HEK293 (cell line): ENCODE results near the gene VTN.

Experiments
- CTCF ChIA-PET: fragments of 350-600 bp; formaldehyde crosslinking; extraction: SDS; loops from one replicate; lab custom pipeline; 2021; ENCODE audit warnings: antibody characterized with exemption; lab: Yijun Ruan, JAX
- POLR2A ChIA-PET: fragments of 300-600 bp; formaldehyde crosslinking; extraction: SDS; loops from one replicate; lab custom pipeline; 2020; ENCODE audit warnings: antibody characterized with exemption, inconsistent platforms; lab: Yijun Ruan, JAX
- H3K27ac ChIP-seq: fragments of 200-500 bp; sonication (Bioruptor generic); 2 replicates; pipeline ENCODE4 v1.5.1; 2014; ENCODE audit warnings: low read depth, low read length, control low read depth, inconsistent platforms; ENCODE audit errors: extremely low read depth
- H3K36me3 ChIP-seq, 2 experiments: fragments of 200-500 bp in 1 of 2; sonication (Bioruptor generic) in 1 of 2; 1 replicate in 1 of 2; 2 replicates in 1 of 2; pipeline ENCODE4 v1.5.1; 2014 to 2017; ENCODE audit warnings: inconsistent platforms in 2 of 2, low read length in 2 of 2; ENCODE audit not compliant: control insufficient read depth in 2 of 2, insufficient read depth in 1 of 2
- H3K4me1 ChIP-seq: fragments of 200-500 bp; sonication (Bioruptor generic); 2 replicates; pipeline ENCODE4 v1.5.1; 2014; ENCODE audit warnings: mild to moderate bottlenecking, low read length, inconsistent platforms; ENCODE audit not compliant: control insufficient read depth, insufficient read depth
- H3K4me3 ChIP-seq: 2 replicates; pipeline ENCODE4 v1.5.1; 2011; ENCODE audit warnings: low read depth, mild to moderate bottlenecking, control low read depth, low read length, moderate library complexity
- H3K9me3 ChIP-seq: fragments of 200-500 bp; sonication (Bioruptor generic); 2 replicates; pipeline ENCODE4 v1.5.1; 2014; ENCODE audit warnings: low read depth, low read length, inconsistent platforms; ENCODE audit not compliant: control insufficient read depth, insufficient read depth
- HOXD13 ChIP-seq: sonication (generic); formaldehyde crosslinking; IDR thresholded peaks from 2 replicates; pipeline ENCODE4 v1.8.0; 2022; ENCODE audit warnings: missing genetic modification reagents, borderline replicate concordance
- KLF1 ChIP-seq: fragments of 450-650 bp; formaldehyde crosslinking; IDR thresholded peaks from 2 replicates; pipeline ENCODE4 v1.5.1; 2016; ENCODE audit warnings: missing biosample characterization, missing genetic modification characterization
- KLF16 ChIP-seq: fragments of 450-650 bp; formaldehyde crosslinking; IDR thresholded peaks from 2 replicates; pipeline ENCODE4 v1.5.1; 2017; ENCODE audit warnings: missing biosample characterization, missing genetic modification characterization
- TRIM28 ChIP-seq: IDR thresholded peaks from 2 replicates; pipeline ENCODE4 v1.6.1; 2011; ENCODE audit warnings: low read length, control low read depth, borderline replicate concordance
- ZNF10 ChIP-seq: fragments of 450-650 bp; formaldehyde crosslinking; IDR thresholded peaks from 2 replicates; pipeline ENCODE4 v1.5.1; 2017; ENCODE audit warnings: missing biosample characterization, missing genetic modification characterization
- ZNF121 ChIP-seq: fragments of 450-650 bp; formaldehyde crosslinking; IDR thresholded peaks from 2 replicates; pipeline ENCODE4 v1.5.1; 2016; ENCODE audit warnings: missing biosample characterization, missing genetic modification characterization
- ZNF2 ChIP-seq: fragments of 450-650 bp; formaldehyde crosslinking; IDR thresholded peaks from 2 replicates; pipeline ENCODE4 v1.5.1; 2016; ENCODE audit warnings: missing biosample characterization, missing genetic modification characterization
- ZNF555 ChIP-seq: fragments of 450-650 bp; formaldehyde crosslinking; conservative IDR thresholded peaks from 2 replicates; pipeline ENCODE4 v1.5.1; 2017; ENCODE audit warnings: missing biosample characterization, mild to moderate bottlenecking, missing genetic modification characterization, inconsistent platforms
- ZNF747 ChIP-seq: fragments of 450-650 bp; formaldehyde crosslinking; IDR thresholded peaks from 2 replicates; pipeline ENCODE4 v1.5.1; 2016; ENCODE audit warnings: missing biosample characterization, missing genetic modification characterization
- ZSCAN30 ChIP-seq: fragments of 450-650 bp; IDR thresholded peaks from 2 replicates; pipeline ENCODE4 v1.5.1; 2018; ENCODE audit warnings: missing biosample characterization, mild to moderate bottlenecking, missing genetic modification characterization, moderate library complexity
- TF ChIP-seq, protein P1 (sequence below): fragments of 450-650 bp; formaldehyde crosslinking; IDR thresholded peaks from 2 replicates; pipeline ENCODE4 v1.5.1; 2016; ENCODE audit warnings: missing biosample characterization, missing genetic modification characterization, low read depth
- TF ChIP-seq, protein P2 (sequence below): fragments of 450-650 bp; formaldehyde crosslinking; IDR thresholded peaks from 2 replicates; pipeline ENCODE4 v1.5.1; 2017; ENCODE audit warnings: missing biosample characterization, mild to moderate bottlenecking, missing genetic modification characterization, moderate library complexity

The VTN gene

GRCh38 chr17:28367641-28368305, 2.3 kb downstream of the VTN start:
- no peaks in the 10 kb centered on the region for H3K9me3 ChIP-seq
- ChIA-PET POLR2A (interaction anchor here (0.7 to 7.1 kb wide), 3 partner anchors 9 to 49 kb away, joined by 3 to 66 read pairs (median 14); partner anchors contain the start of genes IFT20, POLDIP2 and TNFAIP1), CTCF (interaction anchor here (0.7 to 1.3 kb wide), 2 partner anchors 10 to 120 kb away, joined by 3 to 10 read pairs; partner anchors contain the start of gene POLDIP2)
- TF ChIP-seq, protein P1, sequence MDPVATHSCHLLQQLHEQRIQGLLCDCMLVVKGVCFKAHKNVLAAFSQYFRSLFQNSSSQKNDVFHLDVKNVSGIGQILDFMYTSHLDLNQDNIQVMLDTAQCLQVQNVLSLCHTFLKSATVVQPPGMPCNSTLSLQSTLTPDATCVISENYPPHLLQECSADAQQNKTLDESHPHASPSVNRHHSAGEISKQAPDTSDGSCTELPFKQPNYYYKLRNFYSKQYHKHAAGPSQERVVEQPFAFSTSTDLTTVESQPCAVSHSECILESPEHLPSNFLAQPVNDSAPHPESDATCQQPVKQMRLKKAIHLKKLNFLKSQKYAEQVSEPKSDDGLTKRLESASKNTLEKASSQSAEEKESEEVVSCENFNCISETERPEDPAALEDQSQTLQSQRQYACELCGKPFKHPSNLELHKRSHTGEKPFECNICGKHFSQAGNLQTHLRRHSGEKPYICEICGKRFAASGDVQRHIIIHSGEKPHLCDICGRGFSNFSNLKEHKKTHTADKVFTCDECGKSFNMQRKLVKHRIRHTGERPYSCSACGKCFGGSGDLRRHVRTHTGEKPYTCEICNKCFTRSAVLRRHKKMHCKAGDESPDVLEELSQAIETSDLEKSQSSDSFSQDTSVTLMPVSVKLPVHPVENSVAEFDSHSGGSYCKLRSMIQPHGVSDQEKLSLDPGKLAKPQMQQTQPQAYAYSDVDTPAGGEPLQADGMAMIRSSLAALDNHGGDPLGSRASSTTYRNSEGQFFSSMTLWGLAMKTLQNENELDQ (tag by site-specific recombination), result no peak
- TF ChIP-seq KLF16 (tag by site-specific recombination) (no peak), ZSCAN30 (tag by site-specific recombination) (no peak), ZNF747 (tag by site-specific recombination) (no peak), KLF1 (tag by site-specific recombination) (no peak), ZNF10 (tag by site-specific recombination) (no peak)
- H3K27ac ChIP-seq, result no peak overlapping the region
- H3K36me3 ChIP-seq, result peaks cover 0 to 25% of the 10 kb centered on the region in 2 experiments; a peak in 2 of 3 replicates
- H3K4me3 ChIP-seq, result no peak overlapping the region
- H3K4me1 ChIP-seq, result peaks cover 6% of the 10 kb centered on the region

GRCh38 chr17:28366605-28367004, 3.5 kb downstream of the VTN start:
- Histone ChIP-seq H3K27ac (no peak overlapping the region), H3K36me3 (peaks cover 11 to 37% of the 10 kb centered on the region in 2 experiments), H3K4me3 (no peak overlapping the region), H3K4me1 (peaks cover 4% of the 10 kb centered on the region), H3K9me3 (no peaks in the 10 kb centered on the region)
- ChIA-PET CTCF (interaction anchor here (0.7 to 1.3 kb wide), 3 partner anchors 8 to 177 kb away, joined by 3 to 10 read pairs (median 7); partner anchors contain the start of gene POLDIP2), POLR2A (interaction anchor here (1.0 to 7.1 kb wide), 2 partner anchors 8 to 31 kb away, joined by 3 to 66 read pairs; partner anchors contain the start of genes IFT20, POLDIP2 and TNFAIP1)
- TF ChIP-seq ZNF2 (tag by site-specific recombination) (no peak), TRIM28 (no peak), ZNF555 (no peak), HOXD13 (no peak)

- POLR2A ChIA-PET, result no interaction called here
Observed at GRCh38 chr17:28365487-28365886, 4.6 kb downstream of the VTN start.

More at GRCh38 chr17:28365487-28365886, 4.6 kb downstream of the VTN start:
- Histone ChIP-seq H3K4me1 (no peaks in the 10 kb centered on the region), H3K27ac (no peak overlapping the region), H3K9me3 (no peaks in the 10 kb centered on the region), H3K4me3 (no peak overlapping the region), H3K36me3 (peaks cover 16 to 48% of the 10 kb centered on the region in 2 experiments)
- CTCF ChIA-PET, result interaction anchor here (0.6 kb wide), 1 partner anchor 534 kb away, joined by 4 read pairs; no protein-coding TSS in a partner anchor
- TF ChIP-seq, protein P2, sequence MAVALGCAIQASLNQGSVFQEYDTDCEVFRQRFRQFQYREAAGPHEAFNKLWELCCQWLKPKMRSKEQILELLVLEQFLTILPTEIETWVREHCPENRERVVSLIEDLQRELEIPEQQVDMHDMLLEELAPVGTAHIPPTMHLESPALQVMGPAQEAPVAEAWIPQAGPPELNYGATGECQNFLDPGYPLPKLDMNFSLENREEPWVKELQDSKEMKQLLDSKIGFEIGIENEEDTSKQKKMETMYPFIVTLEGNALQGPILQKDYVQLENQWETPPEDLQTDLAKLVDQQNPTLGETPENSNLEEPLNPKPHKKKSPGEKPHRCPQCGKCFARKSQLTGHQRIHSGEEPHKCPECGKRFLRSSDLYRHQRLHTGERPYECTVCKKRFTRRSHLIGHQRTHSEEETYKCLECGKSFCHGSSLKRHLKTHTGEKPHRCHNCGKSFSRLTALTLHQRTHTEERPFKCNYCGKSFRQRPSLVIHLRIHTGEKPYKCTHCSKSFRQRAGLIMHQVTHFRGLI (tag by site-specific recombination), result no peak
- TF ChIP-seq ZNF121 (tag by site-specific recombination), result no peak
